ENCODE results near the gene HOXA6.

Gene HOXA6

GRCh38 chr7:27173956-27174873 is 26.6 kb upstream of the HOXA6 start, which contains the start of gene HOXA10:
Gene HOXA10, minus strand, starts transcription at chr7:27174320. Its CDS starts 14 bp downstream, at chr7:27174306.
- DNase-seq (ENCODE audit: low read depth, low spot score): no peak

GRCh38 chr7:27173511-27173955 is 26.0 kb upstream of the HOXA6 start:
- no peak for DNase-seq (ENCODE audit: low read depth, low spot score)

- no peak for DNase-seq (ENCODE audit: low read depth, low spot score)
Observed at GRCh38 chr7:27172823-27173510, 25.4 kb upstream of the HOXA6 start.

GRCh38 chr7:27172315-27172774 is 24.8 kb upstream of the HOXA6 start:
- no peak for DNase-seq (ENCODE audit: low read depth, low spot score)

GRCh38 chr7:27171637-27172314 is 24.2 kb upstream of the HOXA6 start:
- no peak for DNase-seq (ENCODE audit: low read depth, low spot score)

GRCh38 chr7:27171325-27171636 is 23.7 kb upstream of the HOXA6 start:
- no peak for DNase-seq (ENCODE audit: low read depth, low spot score)

- no peak for DNase-seq (ENCODE audit: low read depth, low spot score)
Observed at GRCh38 chr7:27170426-27171324, 23.1 kb upstream of the HOXA6 start.

- no peak for DNase-seq (ENCODE audit: low read depth, low spot score)
Observed at GRCh38 chr7:27169658-27170425, 22.3 kb upstream of the HOXA6 start.

GRCh38 chr7:27168265-27168947 is 20.8 kb upstream of the HOXA6 start:
- no peak for DNase-seq (ENCODE audit: low read depth, low spot score)

GRCh38 chr7:27167916-27168264 is 20.3 kb upstream of the HOXA6 start:
- no peak for DNase-seq (ENCODE audit: low read depth, low spot score)

- no peak for DNase-seq (ENCODE audit: low read depth, low spot score)
Observed at GRCh38 chr7:27166531-27167505, 19.2 kb upstream of the HOXA6 start.

GRCh38 chr7:27165996-27166530 is 18.5 kb upstream of the HOXA6 start:
- DNase-seq (ENCODE audit: low read depth, low spot score): no peak

- no peak for DNase-seq (ENCODE audit: low read depth, low spot score)
Observed at GRCh38 chr7:27165089-27165995, 17.8 kb upstream of the HOXA6 start, which contains the start of gene HOXA9. Gene HOXA9, minus strand, starts transcription at chr7:27165537. Its CDS starts 80 bp downstream, at chr7:27165457.

- no peak for DNase-seq (ENCODE audit: low read depth, low spot score)
Observed at GRCh38 chr7:27164367-27165088, 17.0 kb upstream of the HOXA6 start.

- DNase-seq (ENCODE audit: low read depth, low spot score): no peak
Observed at GRCh38 chr7:27164045-27164366, 16.4 kb upstream of the HOXA6 start.

GRCh38 chr7:27163288-27164044 is 15.9 kb upstream of the HOXA6 start:
- no peak for DNase-seq (ENCODE audit: low read depth, low spot score)
